HepG2 (cell line): Measurements from ENCODE around the gene IP6K3. TPM values are rescaled to one million over a fixed set of nuclear protein-coding genes. Genes with fewer than 3 reads are reported as not detected.

Source experiments
- ATRX ChIP-seq: sonication (generic); formaldehyde crosslinking; IDR thresholded peaks from 2 replicates; pipeline ENCODE4 v1.4.0; 2020; ENCODE audit warnings: missing genetic modification reagents, borderline replicate concordance
- GATA4 ChIP-seq: sonication (generic); IDR thresholded peaks from 2 replicates; pipeline ENCODE4 v1.6.1; 2016; ENCODE audit warnings: antibody characterized with exemption, low read depth, borderline replicate concordance
- GFI1 ChIP-seq: sonication (generic); formaldehyde crosslinking; IDR thresholded peaks from 2 replicates; pipeline ENCODE4 v1.5.0; 2020; ENCODE audit warnings: missing genetic modification reagents, mild to moderate bottlenecking, borderline replicate concordance
- HMG20A ChIP-seq: IDR thresholded peaks from 2 replicates; pipeline ENCODE4 v1.6.1; 2016; ENCODE audit warnings: borderline replicate concordance
- NCOA2 ChIP-seq: sonication (generic); formaldehyde crosslinking; IDR thresholded peaks from 2 replicates; pipeline ENCODE4 v1.8.0; 2022; ENCODE audit warnings: inconsistent platforms
- NFE2L2 ChIP-seq: fragments of 150-350 bp; IDR thresholded peaks from 2 replicates; pipeline ENCODE4 v1.6.1; 2014; ENCODE audit warnings: low read length
- SMYD3 ChIP-seq: sonication (generic); formaldehyde crosslinking; IDR thresholded peaks from 2 replicates; pipeline ENCODE4 v1.8.1; 2023; ENCODE audit warnings: mild to moderate bottlenecking, missing genetic modification reagents
- TERF1 ChIP-seq: sonication (generic); formaldehyde crosslinking; IDR thresholded peaks from 2 replicates; pipeline ENCODE4 v1.8.0; 2022; ENCODE audit warnings: mild to moderate bottlenecking, missing genetic modification reagents, moderate library complexity
- ZNF138 ChIP-seq: sonication (generic); formaldehyde crosslinking; IDR thresholded peaks from 2 replicates; pipeline ENCODE4 v1.5.0; 2020; ENCODE audit warnings: mild to moderate bottlenecking, low read depth, missing genetic modification reagents
- ZNF362 ChIP-seq: sonication (generic); formaldehyde crosslinking; IDR thresholded peaks from 2 replicates; pipeline ENCODE4 v1.4.0; 2020; ENCODE audit warnings: missing genetic modification reagents, mild to moderate bottlenecking, borderline replicate concordance
- ZNF563 ChIP-seq: sonication (generic); formaldehyde crosslinking; IDR thresholded peaks from 2 replicates; pipeline ENCODE4 v1.8.0; 2022; ENCODE audit warnings: mild to moderate bottlenecking, moderate library complexity, missing genetic modification reagents
- ZNF614 ChIP-seq: IDR thresholded peaks from 2 replicates; pipeline ENCODE4 v1.6.1; 2018; ENCODE audit warnings: missing biosample characterization, missing genetic modification reagents, inconsistent platforms, borderline replicate concordance
- ZNF678 ChIP-seq: sonication (generic); formaldehyde crosslinking; IDR thresholded peaks from 2 replicates; pipeline ENCODE4 v1.4.0; 2020; ENCODE audit warnings: mild to moderate bottlenecking, missing genetic modification reagents
- ZNF770 ChIP-seq: sonication (generic); formaldehyde crosslinking; IDR thresholded peaks from 2 replicates; pipeline ENCODE4 v1.5.0; 2020; ENCODE audit warnings: mild to moderate bottlenecking, missing genetic modification reagents
- ZNF784 ChIP-seq: sonication (generic); formaldehyde crosslinking; IDR thresholded peaks from 2 replicates; pipeline ENCODE4 v1.5.1; 2020; ENCODE audit warnings: missing genetic modification reagents, mild to moderate bottlenecking, borderline replicate concordance
- ZNF878 ChIP-seq: sonication (generic); formaldehyde crosslinking; IDR thresholded peaks from 2 replicates; pipeline ENCODE4 v1.8.1; 2023; ENCODE audit warnings: mild to moderate bottlenecking, missing genetic modification reagents, moderate library complexity
- polyA plus RNA-seq, 8 experiments: library from polyadenylated mRNA; depleted of rRNA in 3 of 8; stranded (reverse) in 7 of 8; unstranded in 1 of 8; fragments of >200 nt; fragmentation: Illumina TruSeq in 4 of 8; extraction: Trizol in 4 of 8; gene quantifications; 2 replicates each; pipeline versions ENCODE4 v1.2.1 to v1.2.3, GENCODE V29; 2011 to 2016; ENCODE audit warnings: low read depth in 4 of 8, missing spikeins in 1 of 8, mixed read lengths in 1 of 8; ENCODE audit not compliant: insufficient read depth in 1 of 8
- total RNA-seq, 5 experiments: library from RNA; depleted of rRNA; stranded (reverse); fragments of >200 nt; fragmentation: Illumina TruSeq; extraction: Trizol; gene quantifications; 2 replicates each; pipeline ENCODE4 v1.2.3, GENCODE V29; 2016; ENCODE audit warnings: low read depth in 1 of 5
- TF ChIP-seq, protein P1 (sequence below): sonication (generic); formaldehyde crosslinking; IDR thresholded peaks from 2 replicates; pipeline ENCODE4 v1.8.1; 2023; ENCODE audit warnings: mild to moderate bottlenecking, inconsistent platforms, moderate library complexity, missing genetic modification reagents, borderline replicate concordance
- TF ChIP-seq, protein P2 (sequence below): sonication (generic); formaldehyde crosslinking; IDR thresholded peaks from 2 replicates; pipeline ENCODE4 v1.4.0; 2020; ENCODE audit warnings: missing genetic modification reagents

The IP6K3 gene
- total and polyA plus RNA-seq, 2 of the 13 experiments (the other 11 are each of a cell fraction or from before 2014, with no cell fraction given) = 0.11 to 0.18 TPM

DNA sequence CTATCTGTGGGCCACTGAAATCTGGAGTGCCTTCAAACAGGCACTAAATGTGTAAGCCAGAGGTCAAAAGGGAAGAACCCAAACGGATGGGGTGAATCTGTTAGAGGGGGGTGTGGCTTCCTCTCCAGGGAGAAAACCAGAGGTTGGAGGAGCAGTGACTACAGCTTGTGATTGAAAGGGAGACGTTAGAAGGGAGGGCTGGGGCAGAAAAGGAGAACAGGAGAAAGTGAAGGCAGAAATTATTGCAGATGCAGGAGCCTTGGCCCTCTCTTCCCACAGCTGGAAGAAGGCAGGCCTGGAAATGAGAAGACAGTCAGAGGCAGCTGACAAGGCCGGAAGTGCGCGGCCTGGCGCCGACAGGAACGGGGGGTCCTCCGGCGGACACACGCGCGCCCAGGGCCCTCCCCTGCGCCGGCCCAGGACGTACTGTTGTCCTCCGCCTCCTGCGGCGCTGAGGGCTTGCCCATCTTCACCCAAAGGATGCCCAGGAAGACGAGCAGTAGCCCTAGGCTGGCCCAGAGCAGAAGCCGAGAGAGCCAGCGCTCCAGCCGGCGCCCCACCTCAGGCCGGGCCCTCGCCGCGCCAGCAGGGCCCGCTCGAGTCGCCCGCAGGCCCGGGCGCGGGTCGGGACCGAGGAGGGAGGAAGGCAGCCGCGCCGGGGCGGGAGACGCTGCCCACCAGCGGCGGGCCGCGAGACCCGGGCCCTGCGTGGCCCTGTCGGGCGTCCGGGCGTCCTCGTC is 41.4 kb upstream of the IP6K3 start (continued):
- TF ChIP-seq ZNF770 (CRISPR knock-in tag) = no peak
- TF ChIP-seq GFI1 (CRISPR knock-in tag) = no peak; the same call in 1 of the 2 replicates
- no peak for TF ChIP-seq TERF1 (CRISPR knock-in tag)
- TF ChIP-seq ZNF678 = no peak
- TF ChIP-seq ATRX (CRISPR knock-in tag) = no peak
- no peak for TF ChIP-seq ZNF878 (CRISPR knock-in tag)
- TF ChIP-seq GATA4 = no peak
- no peak for TF ChIP-seq HMG20A
- TF ChIP-seq, protein P1, sequence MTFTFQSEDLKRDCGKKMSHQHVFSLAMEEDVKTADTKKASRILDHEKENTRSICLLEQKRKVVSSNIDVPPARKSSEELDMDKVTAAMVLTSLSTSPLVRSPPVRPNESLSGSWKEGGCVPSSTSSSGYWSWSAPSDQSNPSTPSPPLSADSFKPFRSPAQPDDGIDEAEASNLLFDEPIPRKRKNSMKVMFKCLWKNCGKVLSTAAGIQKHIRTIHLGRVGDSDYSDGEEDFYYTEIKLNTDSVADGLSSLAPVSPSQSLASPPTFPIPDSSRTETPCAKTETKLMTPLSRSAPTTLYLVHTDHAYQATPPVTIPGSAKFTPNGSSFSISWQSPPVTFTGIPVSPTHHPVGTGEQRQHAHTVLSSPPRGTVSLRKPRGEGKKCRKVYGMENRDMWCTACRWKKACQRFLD = no peak
- no peak for TF ChIP-seq ZNF784 (CRISPR knock-in tag)
- no peak for TF ChIP-seq ZNF362 (CRISPR knock-in tag)
- TF ChIP-seq, protein P2, sequence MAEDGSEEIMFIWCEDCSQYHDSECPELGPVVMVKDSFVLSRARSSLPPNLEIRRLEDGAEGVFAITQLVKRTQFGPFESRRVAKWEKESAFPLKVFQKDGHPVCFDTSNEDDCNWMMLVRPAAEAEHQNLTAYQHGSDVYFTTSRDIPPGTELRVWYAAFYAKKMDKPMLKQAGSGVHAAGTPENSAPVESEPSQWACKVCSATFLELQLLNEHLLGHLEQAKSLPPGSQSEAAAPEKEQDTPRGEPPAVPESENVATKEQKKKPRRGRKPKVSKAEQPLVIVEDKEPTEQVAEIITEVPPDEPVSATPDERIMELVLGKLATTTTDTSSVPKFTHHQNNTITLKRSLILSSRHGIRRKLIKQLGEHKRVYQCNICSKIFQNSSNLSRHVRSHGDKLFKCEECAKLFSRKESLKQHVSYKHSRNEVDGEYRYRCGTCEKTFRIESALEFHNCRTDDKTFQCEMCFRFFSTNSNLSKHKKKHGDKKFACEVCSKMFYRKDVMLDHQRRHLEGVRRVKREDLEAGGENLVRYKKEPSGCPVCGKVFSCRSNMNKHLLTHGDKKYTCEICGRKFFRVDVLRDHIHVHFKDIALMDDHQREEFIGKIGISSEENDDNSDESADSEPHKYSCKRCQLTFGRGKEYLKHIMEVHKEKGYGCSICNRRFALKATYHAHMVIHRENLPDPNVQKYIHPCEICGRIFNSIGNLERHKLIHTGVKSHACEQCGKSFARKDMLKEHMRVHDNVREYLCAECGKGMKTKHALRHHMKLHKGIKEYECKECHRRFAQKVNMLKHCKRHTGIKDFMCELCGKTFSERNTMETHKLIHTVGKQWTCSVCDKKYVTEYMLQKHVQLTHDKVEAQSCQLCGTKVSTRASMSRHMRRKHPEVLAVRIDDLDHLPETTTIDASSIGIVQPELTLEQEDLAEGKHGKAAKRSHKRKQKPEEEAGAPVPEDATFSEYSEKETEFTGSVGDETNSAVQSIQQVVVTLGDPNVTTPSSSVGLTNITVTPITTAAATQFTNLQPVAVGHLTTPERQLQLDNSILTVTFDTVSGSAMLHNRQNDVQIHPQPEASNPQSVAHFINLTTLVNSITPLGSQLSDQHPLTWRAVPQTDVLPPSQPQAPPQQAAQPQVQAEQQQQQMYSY (CRISPR knock-in tag) = no peak
- TF ChIP-seq ZNF563 (CRISPR knock-in tag) = no peak
- no peak for TF ChIP-seq ZNF614 (CRISPR knock-in tag)
- TF ChIP-seq NCOA2 (CRISPR knock-in tag) = no peak
- TF ChIP-seq SMYD3 = no peak
- TF ChIP-seq ZNF138 (CRISPR knock-in tag) = no peak
- no peak for TF ChIP-seq NFE2L2
